HPDE6-E6E7 (cell line): ENCODE measurements around the gene KLF1.

Experiments
- DNase-seq: peaks from one replicate; pipeline ENCODE4 v3.0.0; 2011; ENCODE audit warnings: missing footprints; ENCODE audit errors: extremely low spot score

KLF1 gene

DNA sequence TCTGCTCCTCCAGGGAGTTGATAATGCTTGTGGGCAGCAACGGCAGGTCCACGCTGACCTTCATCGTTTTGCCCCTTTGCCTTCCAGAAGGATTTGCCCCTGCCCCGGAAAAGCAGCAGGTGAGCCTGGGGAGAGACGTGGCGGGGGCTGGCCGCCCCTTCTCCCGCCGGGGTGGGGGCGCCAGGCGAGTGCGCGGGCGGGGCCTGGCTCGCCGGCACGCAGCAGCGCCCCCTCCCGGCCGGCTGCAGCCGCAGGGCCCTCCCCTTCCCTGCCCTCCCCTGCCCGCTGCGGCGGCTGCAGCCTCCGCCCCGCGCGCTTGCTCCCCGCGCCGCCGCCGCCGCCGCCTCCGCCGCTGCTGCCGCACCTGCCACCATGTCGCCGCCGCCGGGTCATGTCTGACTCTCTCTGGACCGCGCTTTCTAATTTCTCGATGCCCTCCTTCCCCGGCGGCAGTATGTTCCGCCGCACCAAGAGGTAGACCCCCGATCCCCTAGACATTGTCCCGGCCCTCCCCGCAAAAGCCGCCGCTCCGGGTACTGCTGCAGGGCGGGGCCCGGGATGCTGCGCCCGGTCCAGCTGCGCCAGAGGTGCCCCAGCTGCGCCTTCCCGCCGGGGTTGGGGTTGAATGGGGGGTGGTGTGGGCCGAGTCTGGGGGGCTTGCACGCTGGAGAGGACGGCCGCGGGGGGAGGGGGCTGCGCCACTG lies 48.7 kb downstream of the KLF1 start, which contains the start of gene MAST1:
TSS of gene MAST1 (plus strand) at position 334 of the 704 bp plus-strand sequence. CDS start at position 392, 58 bp downstream.
- DNase-seq = no peak

DNA sequence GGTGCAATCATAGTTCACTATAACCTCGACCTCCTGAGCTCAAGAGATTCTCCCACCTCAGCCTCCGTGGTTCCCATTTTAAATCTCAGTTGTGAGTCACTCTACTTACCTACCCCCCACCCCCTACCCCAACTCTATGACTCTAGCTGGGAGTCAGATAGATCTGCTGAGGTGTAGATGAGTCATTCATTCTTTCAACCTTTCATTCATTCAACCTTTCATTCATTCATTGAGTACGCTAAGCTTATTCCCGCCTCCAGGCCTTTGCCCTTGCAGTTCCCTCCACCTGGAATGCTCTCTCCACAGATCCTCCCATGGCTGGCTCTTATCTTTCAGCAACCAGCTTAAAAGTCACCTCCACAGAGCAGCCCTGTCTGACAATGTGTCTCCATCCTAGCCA lies 49.8 kb downstream of the KLF1 start:
- no peak for DNase-seq

DNA sequence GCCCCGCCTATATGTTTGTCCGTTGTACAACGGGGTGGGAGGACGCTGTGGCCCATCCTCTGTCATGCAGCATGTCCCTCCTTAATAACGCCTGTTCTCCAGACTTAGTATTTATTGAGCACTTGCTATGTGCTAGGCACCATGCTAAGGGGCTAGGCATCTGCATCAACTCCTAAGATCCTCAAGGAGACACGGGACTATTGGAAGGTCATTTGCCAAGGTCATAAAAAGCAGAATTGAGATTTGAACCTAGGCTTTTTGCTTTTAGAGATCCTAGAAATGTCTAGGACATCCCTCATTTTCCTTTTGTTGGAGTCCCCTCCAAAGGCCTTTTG lies 50.5 kb downstream of the KLF1 start:
- no peak for DNase-seq

DNA sequence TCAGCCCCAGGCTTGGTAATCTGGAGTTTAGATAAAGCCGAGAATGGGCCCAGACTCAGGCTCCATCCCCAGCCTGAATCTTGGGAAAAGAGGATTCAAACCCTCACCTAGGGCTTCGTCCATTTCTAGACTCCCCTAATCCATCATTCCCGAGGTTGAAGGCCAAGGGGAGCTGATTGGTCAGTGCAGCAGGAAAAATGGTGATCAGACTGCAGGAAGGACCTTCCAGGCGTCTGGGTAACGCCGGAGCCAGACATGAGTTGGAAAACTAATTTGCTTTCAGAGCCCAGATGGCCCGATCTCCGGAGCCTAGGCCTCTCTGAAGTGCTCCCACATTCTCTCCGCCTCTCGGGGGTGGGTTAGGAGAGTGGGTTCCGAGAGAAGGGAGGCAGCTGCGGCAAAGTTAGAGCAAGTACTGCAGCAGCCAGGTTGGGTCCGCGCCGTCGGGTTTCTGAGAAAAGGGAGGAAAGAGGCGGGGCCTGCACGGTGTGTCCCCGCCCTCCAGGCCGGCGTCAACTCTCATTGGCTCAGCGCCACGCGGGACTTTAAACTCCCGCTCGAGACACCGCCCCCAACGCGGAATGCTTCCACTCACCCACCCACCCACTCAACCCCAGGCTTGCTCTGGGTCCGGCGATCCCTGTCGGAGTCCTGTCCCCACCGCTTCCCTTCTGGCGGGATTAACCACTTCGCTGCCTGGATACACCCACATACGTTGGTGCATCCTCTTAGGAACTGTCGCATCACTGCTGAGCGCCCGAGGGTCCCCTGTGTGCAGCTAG lies 51.8 kb downstream of the KLF1 start:
- DNase-seq = no peak

DNA sequence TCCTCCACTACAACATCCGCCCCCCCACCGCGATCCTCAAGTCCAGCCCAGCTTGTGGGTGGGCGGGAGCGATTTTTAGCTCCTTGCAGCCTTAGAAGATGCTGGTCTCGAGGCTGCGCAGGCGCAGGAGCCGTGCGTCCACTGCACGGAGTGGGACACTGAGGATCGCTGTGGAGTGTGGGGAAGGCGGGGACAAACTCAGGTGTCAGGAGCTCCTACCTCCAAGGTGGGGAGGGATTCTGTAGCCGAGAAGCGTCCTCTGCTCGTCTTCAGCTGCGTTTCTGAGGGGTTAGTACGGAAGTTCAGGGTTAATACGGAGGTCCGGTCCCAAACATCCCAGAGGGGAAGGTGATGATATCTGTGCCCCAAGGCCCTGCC lies 52.4 kb downstream of the KLF1 start, which contains the start of gene RTBDN:
TSS of gene RTBDN (minus strand) at position 14 of the 378 bp plus-strand sequence. CDS start 4,600 bp downstream, outside the sequence.
- no peak for DNase-seq
